K562 (cell line): Measurements from ENCODE around the gene FAM110D. TPM values are rescaled to one million over a fixed set of nuclear protein-coding genes. Genes with fewer than 3 reads are reported as not detected.

Experiments
- BHLHE40 ChIP-seq: IDR thresholded peaks from 2 replicates; pipeline ENCODE4 v1.6.1; 2011; ENCODE audit warnings: low read length, improper control_type of control experiment
- CBFA2T3 ChIP-seq: fragments of 450-650 bp; IDR thresholded peaks from 2 replicates; pipeline ENCODE4 v1.6.1; 2017
- CC2D1A ChIP-seq: fragments of 450-650 bp; IDR thresholded peaks from 2 replicates; pipeline ENCODE4 v1.6.1; 2017; ENCODE audit warnings: mild to moderate bottlenecking
- COPS2 ChIP-seq: fragments of 450-650 bp; conservative IDR thresholded peaks from 2 replicates; pipeline ENCODE4 v1.6.1; 2016; ENCODE audit warnings: mild to moderate bottlenecking, moderate library complexity
- EP300 ChIP-seq: IDR thresholded peaks from 2 replicates; pipeline ENCODE4 v1.6.1; 2012; ENCODE audit warnings: low read length, improper control_type of control experiment
- GATAD2B ChIP-seq: fragments of 450-650 bp; IDR thresholded peaks from 2 replicates; pipeline ENCODE4 v1.6.1; 2017; ENCODE audit warnings: mild to moderate bottlenecking, borderline replicate concordance
- HMG20A ChIP-seq: fragments of 450-650 bp; formaldehyde crosslinking; conservative IDR thresholded peaks from 2 replicates; pipeline ENCODE4 v1.4.0; 2020; ENCODE audit warnings: mild to moderate bottlenecking, mixed read lengths
- KDM1A ChIP-seq, 2 experiments: fragments of 450-650 bp; IDR thresholded peaks; 2 replicates each; pipeline ENCODE4 v1.6.1; 2016; ENCODE audit warnings: mild to moderate bottlenecking in 2 of 2
- L3MBTL2 ChIP-seq: fragments of 450-650 bp; IDR thresholded peaks from 2 replicates; pipeline ENCODE4 v1.6.1; 2016; ENCODE audit warnings: mild to moderate bottlenecking, moderate library complexity
- NCOA6 ChIP-seq: fragments of 450-650 bp; IDR thresholded peaks from 2 replicates; pipeline ENCODE4 v1.6.1; 2017; ENCODE audit warnings: mild to moderate bottlenecking
- PHTF2 ChIP-seq: fragments of 250-450 bp; sonication (Bioruptor Pico); IDR thresholded peaks from 2 replicates; pipeline ENCODE4 v1.5.0; 2021; ENCODE audit warnings: mild to moderate bottlenecking
- RBM14 ChIP-seq: fragments of 200-400 bp; formaldehyde crosslinking; IDR thresholded peaks from 2 replicates; pipeline ENCODE4 v1.6.1; 2018; ENCODE audit warnings: low read depth, mild to moderate bottlenecking, low read length, moderate library complexity, borderline replicate concordance; ENCODE audit not compliant: insufficient read depth
- RCOR1 ChIP-seq, 2 experiments: IDR thresholded peaks; 2 replicates each; pipeline ENCODE4 v1.6.1; 2012; ENCODE audit warnings: low read depth in 2 of 2, low read length in 2 of 2, borderline replicate concordance in 1 of 2, improper control_type of control experiment in 1 of 2
- TARDBP ChIP-seq: fragments of 450-650 bp; IDR thresholded peaks from 2 replicates; pipeline ENCODE4 v1.6.1; 2016
- ZNF140 ChIP-seq: fragments of 250-450 bp; sonication (Bioruptor Pico); IDR thresholded peaks from 2 replicates; pipeline ENCODE4 v1.8.0; 2021; ENCODE audit warnings: moderate library complexity, mild to moderate bottlenecking, inconsistent platforms
- ZNF175 ChIP-seq: fragments of 200-800 bp; sonication (Bioruptor generic); IDR thresholded peaks from 2 replicates; pipeline ENCODE4 v1.6.1; 2016; ENCODE audit warnings: low read depth, mild to moderate bottlenecking, missing genetic modification characterization, missing compliant biosample characterization
- ZNF239 ChIP-seq: fragments of 250-450 bp; sonication (Bioruptor Pico); IDR thresholded peaks from 2 replicates; pipeline ENCODE4 v1.4.0; 2020; ENCODE audit warnings: mild to moderate bottlenecking
- ZNF274 ChIP-seq: IDR thresholded peaks from 2 replicates; pipeline ENCODE4 v1.6.1; 2011; ENCODE audit warnings: low read depth, mild to moderate bottlenecking, low read length, moderate library complexity, borderline replicate concordance
- ZNF282 ChIP-seq: sonication (generic); formaldehyde crosslinking; IDR thresholded peaks from 2 replicates; pipeline ENCODE4 v1.8.1; 2023; ENCODE audit warnings: missing genetic modification reagents
- polyA plus RNA-seq, 8 experiments: library from polyadenylated mRNA; depleted of rRNA in 4 of 8; stranded (reverse) in 5 of 8; unstranded in 3 of 8; fragments of >200 nt; fragmentation: Nextera tagmentation in 2 of 8; fragmentation: Illumina TruSeq in 1 of 8; extraction: Ambion mirVana in 2 of 8; extraction: Trizol in 1 of 8; gene quantifications; 2 replicates each; pipeline versions ENCODE4 v1.2.1 to v1.2.3, GENCODE V29; 2011 to 2014; ENCODE audit warnings: inconsistent platforms in 1 of 8, missing spikeins in 1 of 8
- total RNA-seq, 7 experiments: library from RNA; depleted of rRNA in 6 of 7; stranded (reverse); fragments of >200 nt in 6 of 7; fragmentation: Illumina TruSeq in 2 of 7; extraction: Trizol in 2 of 7; gene quantifications; 2 replicates each; pipeline versions ENCODE4 v1.2.1 to v1.2.3, GENCODE V29; 2011 to 2021; ENCODE audit warnings: low replicate concordance in 1 of 7
- TF ChIP-seq, protein P1 (sequence below): sonication (generic); formaldehyde crosslinking; IDR thresholded peaks from 2 replicates; pipeline ENCODE4 v1.8.0; 2023; ENCODE audit warnings: mild to moderate bottlenecking, missing genetic modification reagents
- TF ChIP-seq, protein P2 (sequence below): fragments of 250-450 bp; sonication (Bioruptor Pico); IDR thresholded peaks from 2 replicates; pipeline ENCODE4 v1.5.0; 2021; ENCODE audit warnings: mild to moderate bottlenecking, borderline replicate concordance

Gene FAM110D
- total and polyA plus RNA-seq, 9 of the 15 experiments (the other 6 are each of a cell fraction or from before 2014, with no cell fraction given): 0.04 to 1.1 (median 0.33) TPM

DNA sequence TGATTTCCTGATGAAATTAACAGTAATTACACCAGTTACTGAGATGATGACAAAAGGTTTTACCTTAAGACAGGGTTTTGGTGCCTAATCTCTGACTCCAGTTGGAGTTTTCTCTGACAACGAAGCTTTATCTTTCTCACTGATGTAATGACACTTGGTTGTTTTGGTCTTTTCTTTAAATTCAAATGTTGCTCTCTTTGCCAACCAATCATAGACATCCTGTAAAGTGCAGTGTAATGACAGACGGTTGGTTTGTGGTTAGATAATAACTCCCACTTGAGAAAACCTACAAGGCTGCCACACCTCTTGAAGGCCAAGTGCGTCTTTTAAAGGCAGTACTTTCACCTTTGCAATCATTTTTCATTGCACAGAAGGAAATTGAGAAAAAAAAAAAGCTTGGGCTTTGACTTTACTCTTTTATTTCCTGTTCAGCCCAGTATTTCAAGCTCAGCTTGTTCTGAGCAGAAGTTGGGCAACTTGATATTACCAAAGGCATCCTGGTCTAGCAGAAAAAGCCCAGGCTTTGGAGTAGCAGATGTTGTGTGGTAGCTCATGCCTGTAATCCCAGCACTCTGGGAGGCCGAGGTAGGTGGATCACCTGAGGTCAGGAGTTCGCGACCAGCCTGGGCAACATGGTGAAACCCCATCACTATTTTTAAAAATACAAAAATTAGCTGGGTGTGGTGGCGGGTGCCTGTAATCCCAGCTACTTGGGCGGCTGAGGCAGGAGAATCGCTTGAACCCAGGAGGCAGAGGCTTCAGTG, 32.4 kb upstream of the FAM110D start (continued):
- TF ChIP-seq RCOR1 (IDR thresholded peaks at IDR 0.05; ENCODE audit: borderline replicate concordance in 1 of 2, low read depth in 2 of 2, low read length in 2 of 2) (peak; percentile 6 to 95; a peak in 2 of 4 replicates), ZNF282 (no peak), ZNF239 (no peak), CC2D1A (peak; percentile 100), ZNF140 (no peak), HMG20A (CRISPR knock-in tag) (no peak), PHTF2 (CRISPR knock-in tag) (0 out of 2 replicates have a peak, but pooled peaks have one; percentile 41), ZNF175 (CRISPR knock-in tag) (no peak), GATAD2B (peak; percentile 100), COPS2 (no peak), ZNF274 (no peak), CBFA2T3 (peak; percentile 96), TARDBP (0 out of 2 replicates have a peak, but pooled peaks have one; percentile 23), L3MBTL2 (peak; percentile 78; the same call in 1 of the 2 replicates), EP300 (peak; percentile 100), RBM14 (no peak), NCOA6 (peak; percentile 66), BHLHE40 (peak; percentile 44; the same call in 1 of the 2 replicates), KDM1A (IDR thresholded peaks at IDR 0.05) (peak; percentile 92)
- TF ChIP-seq, protein P1, sequence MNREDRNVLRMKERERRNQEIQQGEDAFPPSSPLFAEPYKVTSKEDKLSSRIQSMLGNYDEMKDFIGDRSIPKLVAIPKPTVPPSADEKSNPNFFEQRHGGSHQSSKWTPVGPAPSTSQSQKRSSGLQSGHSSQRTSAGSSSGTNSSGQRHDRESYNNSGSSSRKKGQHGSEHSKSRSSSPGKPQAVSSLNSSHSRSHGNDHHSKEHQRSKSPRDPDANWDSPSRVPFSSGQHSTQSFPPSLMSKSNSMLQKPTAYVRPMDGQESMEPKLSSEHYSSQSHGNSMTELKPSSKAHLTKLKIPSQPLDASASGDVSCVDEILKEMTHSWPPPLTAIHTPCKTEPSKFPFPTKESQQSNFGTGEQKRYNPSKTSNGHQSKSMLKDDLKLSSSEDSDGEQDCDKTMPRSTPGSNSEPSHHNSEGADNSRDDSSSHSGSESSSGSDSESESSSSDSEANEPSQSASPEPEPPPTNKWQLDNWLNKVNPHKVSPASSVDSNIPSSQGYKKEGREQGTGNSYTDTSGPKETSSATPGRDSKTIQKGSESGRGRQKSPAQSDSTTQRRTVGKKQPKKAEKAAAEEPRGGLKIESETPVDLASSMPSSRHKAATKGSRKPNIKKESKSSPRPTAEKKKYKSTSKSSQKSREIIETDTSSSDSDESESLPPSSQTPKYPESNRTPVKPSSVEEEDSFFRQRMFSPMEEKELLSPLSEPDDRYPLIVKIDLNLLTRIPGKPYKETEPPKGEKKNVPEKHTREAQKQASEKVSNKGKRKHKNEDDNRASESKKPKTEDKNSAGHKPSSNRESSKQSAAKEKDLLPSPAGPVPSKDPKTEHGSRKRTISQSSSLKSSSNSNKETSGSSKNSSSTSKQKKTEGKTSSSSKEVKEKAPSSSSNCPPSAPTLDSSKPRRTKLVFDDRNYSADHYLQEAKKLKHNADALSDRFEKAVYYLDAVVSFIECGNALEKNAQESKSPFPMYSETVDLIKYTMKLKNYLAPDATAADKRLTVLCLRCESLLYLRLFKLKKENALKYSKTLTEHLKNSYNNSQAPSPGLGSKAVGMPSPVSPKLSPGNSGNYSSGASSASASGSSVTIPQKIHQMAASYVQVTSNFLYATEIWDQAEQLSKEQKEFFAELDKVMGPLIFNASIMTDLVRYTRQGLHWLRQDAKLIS: peak; percentile 78
- TF ChIP-seq, protein P2, sequence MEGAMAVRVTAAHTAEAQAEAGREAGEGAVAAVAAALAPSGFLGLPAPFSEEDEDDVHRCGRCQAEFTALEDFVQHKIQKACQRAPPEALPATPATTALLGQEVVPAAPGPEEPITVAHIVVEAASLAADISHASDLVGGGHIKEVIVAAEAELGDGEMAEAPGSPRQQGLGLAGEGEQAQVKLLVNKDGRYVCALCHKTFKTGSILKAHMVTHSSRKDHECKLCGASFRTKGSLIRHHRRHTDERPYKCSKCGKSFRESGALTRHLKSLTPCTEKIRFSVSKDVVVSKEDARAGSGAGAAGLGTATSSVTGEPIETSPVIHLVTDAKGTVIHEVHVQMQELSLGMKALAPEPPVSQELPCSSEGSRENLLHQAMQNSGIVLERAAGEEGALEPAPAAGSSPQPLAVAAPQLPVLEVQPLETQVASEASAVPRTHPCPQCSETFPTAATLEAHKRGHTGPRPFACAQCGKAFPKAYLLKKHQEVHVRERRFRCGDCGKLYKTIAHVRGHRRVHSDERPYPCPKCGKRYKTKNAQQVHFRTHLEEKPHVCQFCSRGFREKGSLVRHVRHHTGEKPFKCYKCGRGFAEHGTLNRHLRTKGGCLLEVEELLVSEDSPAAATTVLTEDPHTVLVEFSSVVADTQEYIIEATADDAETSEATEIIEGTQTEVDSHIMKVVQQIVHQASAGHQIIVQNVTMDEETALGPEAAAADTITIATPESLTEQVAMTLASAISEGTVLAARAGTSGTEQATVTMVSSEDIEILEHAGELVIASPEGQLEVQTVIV (CRISPR knock-in tag): no peak
